ENCODE data around the gene TXNDC5.

DNA sequence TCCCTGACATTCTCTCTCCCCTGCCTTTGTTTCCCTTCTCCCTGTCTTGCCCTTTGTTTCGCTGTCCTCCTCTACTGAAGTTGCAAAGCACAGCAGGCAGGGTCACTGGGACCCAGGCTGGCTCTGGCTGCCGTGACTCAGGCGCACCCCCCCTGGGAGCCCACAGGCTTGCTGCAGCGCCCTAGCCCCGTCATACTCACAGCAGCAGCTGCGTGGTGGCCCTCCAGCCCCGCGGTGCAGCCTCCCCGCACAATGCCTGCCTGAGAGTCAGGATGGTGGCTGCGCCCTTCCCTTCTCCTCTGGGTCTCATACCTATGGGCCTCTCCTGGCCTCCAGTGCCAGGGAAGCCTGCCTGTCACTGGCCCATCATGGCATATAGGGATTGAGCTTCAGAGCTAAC lies 41.7 kb downstream of the TXNDC5 start:
- TF ChIP-seq EP300 (IDR thresholded peaks at IDR 0.05; ENCODE audit: low read depth) (no peak), POLR2AphosphoS5 (IDR thresholded peaks at IDR 0.05) (no peak), POLR2A (IDR thresholded peaks at IDR 0.05) (no peak)
- TF ChIP-seq, protein P1, sequence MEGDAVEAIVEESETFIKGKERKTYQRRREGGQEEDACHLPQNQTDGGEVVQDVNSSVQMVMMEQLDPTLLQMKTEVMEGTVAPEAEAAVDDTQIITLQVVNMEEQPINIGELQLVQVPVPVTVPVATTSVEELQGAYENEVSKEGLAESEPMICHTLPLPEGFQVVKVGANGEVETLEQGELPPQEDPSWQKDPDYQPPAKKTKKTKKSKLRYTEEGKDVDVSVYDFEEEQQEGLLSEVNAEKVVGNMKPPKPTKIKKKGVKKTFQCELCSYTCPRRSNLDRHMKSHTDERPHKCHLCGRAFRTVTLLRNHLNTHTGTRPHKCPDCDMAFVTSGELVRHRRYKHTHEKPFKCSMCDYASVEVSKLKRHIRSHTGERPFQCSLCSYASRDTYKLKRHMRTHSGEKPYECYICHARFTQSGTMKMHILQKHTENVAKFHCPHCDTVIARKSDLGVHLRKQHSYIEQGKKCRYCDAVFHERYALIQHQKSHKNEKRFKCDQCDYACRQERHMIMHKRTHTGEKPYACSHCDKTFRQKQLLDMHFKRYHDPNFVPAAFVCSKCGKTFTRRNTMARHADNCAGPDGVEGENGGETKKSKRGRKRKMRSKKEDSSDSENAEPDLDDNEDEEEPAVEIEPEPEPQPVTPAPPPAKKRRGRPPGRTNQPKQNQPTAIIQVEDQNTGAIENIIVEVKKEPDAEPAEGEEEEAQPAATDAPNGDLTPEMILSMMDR (IDR thresholded peaks at IDR 0.05) = no peak

Measured in transverse colon (tissue), 4 donors.